GM18508 (cell line): Measurements from ENCODE around the gene POLDIP2.
A peak's percentile ranks its signal among the peaks of the same experiment; 100 is the strongest.
"Not testable (repeated sequence)": the region's sequence is repeated elsewhere in the genome, so short reads cannot be mapped to it uniquely, and the experiment has no call there.

Source experiments
- ATAC-seq: cut with Tn5 transposase; IDR thresholded peaks from one replicate; pipeline ENCODE4 v1.9.1; 2021; ENCODE audit warnings: moderate number of reproducible peaks; ENCODE audit not compliant: insufficient read depth, unreplicated experiment

Gene POLDIP2

DNA sequence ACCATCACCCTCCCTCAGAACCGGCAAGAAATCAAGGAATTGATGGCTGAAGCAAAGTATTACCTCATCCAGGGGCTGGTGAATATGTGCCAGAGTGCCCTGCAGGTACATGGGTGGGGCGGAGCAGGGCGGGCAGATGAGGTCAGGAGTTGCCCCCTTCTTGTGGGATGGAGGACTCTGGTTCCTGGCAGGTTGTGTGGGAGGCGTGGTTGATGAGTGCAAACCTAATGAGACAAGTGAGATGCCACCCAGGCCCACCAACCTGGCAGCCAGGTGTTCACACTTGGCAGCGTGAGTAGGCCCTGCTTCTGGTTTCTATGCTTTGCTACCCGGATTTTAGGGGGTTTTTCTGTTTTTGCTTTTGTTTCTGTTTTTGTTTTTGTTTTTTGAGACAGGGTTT lies 17.0 kb downstream of the POLDIP2 start:
- ATAC-seq, result no peak

DNA sequence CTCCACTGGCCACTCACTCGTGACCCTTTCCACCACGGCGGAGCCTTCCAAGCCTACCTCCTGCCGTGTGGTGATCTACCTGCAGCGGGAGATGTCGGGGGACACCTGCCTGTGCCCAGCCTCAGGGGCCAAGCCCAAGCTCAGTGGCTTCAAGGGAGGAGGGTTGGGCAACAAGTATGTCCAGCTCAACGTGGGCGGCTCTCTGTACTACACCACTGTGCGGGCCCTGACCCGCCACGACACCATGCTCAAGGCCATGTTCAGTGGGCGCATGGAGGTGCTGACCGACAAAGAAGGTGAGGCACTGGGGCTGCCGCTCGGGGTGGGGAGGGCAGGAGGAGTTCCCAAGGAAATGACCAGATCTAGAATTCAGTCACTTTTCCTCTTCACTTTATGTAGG lies 17.9 kb downstream of the POLDIP2 start:
- no peak for ATAC-seq

DNA sequence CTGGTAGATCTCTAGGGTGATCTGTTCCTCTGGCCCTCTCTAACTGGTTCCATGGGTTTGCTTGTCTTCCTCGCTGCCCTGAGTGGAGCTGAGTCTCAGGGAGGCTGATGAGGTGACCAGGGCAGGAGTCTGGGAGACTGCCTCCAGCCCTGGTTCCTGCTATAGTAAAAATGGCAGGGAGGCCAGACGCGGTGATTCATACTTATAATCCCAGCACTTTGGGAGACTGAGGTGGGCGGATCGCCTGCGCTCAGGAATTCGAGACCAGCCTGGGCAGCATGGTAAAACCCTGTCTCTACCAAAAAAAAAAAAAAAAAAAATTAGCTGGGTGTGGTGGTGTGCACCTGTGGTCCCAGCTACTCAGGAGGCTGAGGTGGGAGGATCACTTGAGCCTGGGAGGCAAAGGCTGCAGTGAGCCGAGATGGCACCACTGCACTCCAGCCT lies 18.5 kb downstream of the POLDIP2 start:
- not testable (repeated sequence) for ATAC-seq

DNA sequence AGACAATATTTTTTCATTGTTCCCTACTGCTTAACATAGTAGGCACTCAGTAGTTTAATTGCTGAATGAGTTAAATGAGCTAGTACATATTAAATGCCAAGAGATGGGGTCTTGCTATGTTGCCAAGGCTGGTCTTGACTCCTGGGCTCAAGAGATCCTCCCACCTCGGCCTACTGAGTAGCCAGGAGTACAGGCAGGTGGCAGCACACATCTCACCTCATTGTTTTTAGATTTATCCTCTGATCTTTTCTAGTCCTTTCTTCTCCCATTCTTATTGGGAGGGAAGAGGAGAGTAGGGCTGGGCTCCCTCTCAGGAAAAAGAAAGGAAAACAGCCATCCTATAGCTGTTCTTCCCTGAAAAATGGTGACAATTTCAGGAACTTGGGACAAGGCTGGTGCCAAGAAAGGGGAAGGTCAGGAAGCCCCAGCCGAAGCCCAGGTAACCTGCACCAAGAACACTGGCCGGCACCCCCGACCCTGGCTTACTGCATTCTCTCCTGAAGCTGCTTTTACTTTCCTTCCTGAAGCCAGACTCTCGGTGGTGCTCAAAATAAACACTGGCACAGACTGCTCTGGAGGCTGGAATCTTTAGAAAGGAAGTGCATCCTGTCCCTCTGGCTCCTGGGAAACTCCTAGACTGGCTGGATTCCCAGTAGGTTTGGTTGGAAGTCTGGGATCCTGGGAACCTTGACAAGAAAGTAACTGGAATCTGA lies 19.1 kb downstream of the POLDIP2 start:
- no peak for ATAC-seq

- ATAC-seq, result no peak
Measured at GRCh38 chr17:28335959-28336871, 21.1 kb downstream of the POLDIP2 start.

DNA sequence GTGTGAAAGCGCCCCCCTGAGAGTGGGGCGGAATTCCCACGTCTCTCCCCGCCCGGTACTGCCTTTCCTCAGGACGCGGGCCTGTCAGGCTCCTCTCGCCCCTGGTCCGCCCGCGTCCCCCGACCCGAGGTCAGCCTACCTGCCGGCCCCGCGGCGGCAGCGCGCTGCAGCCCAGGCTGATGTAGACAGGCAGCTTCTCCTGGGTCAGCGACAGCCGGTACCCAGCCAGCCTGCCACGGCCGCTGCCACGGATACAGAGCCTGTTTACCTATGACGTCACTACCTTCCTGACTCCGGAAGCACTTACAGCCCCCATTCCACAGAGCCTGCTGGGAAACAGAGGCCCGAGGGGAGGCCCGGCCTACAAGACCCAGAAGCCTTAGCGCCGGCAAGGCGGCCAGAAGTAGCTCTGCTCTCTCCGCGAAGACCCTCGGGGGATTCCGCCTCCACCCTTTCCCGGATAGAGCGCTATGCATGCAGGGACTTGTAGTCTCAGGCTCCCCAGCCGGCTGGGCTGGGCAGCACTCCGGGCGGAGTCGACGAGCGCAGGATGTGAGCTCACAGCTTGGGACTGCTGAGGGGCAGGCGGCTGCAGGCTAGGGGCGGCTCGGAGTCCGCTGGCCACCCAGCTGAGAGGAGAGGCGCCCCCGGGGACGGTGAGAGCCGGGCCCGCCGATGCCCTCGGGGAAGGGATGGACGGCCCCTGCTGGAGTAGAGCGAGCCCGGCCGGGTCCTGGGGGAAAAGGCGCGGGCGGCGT lies 21.9 kb downstream of the POLDIP2 start, which contains the start of the genes IFT20 and TNFAIP1:
IFT20 (minus strand) TSS at position 272 of the 758 bp plus-strand sequence. CDS start 3,487 bp downstream, outside the sequence.
TNFAIP1 (plus strand) TSS at position 561 of the 758 bp plus-strand sequence. CDS start 3,761 bp downstream, outside the sequence.
- ATAC-seq, result peak; percentile 92

DNA sequence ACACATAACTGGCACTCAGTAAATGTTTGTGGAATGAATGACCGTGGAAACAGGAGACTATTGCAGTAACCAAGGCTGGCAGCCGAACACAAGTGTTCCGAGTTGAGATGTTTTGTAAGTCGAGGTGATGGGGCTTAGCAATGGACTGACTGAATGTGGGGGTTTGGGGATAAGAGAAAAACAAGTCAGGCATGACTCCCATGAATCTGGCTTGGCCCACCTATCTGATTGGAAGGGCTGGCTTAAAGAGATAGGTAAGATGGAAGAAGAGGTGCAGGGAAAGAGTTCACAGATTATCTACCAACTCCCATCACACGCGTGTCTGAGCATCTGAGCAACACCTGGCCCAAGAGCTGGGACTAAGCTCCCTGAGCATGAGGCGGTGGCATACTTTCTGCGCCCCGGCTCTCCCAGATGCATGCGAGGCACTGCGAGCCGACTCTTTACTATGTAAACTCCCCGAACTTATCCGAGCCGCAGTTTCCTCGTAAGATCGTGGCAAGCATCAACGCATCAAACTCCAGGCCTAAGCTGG lies 22.6 kb downstream of the POLDIP2 start:
- ATAC-seq, result no peak

DNA sequence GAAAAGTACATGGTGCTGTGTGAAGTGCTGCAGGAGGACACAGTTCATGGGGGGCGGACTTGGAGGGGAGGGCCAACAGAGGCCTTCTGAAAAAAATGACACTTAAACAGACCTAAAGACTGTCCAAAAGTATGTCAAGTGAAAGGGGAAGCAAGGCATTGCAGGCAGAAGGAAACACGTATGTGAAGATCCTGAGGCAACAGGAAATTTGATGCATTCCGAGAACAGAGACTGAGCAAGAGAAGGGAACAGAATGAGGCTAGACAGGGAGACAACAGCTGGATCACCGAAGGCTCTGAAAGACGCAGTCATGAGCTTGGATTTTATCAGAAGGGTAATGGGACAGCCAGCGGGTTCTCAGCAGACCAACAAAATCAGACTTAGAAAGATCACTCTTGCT lies 23.2 kb downstream of the POLDIP2 start:
- no peak for ATAC-seq

DNA sequence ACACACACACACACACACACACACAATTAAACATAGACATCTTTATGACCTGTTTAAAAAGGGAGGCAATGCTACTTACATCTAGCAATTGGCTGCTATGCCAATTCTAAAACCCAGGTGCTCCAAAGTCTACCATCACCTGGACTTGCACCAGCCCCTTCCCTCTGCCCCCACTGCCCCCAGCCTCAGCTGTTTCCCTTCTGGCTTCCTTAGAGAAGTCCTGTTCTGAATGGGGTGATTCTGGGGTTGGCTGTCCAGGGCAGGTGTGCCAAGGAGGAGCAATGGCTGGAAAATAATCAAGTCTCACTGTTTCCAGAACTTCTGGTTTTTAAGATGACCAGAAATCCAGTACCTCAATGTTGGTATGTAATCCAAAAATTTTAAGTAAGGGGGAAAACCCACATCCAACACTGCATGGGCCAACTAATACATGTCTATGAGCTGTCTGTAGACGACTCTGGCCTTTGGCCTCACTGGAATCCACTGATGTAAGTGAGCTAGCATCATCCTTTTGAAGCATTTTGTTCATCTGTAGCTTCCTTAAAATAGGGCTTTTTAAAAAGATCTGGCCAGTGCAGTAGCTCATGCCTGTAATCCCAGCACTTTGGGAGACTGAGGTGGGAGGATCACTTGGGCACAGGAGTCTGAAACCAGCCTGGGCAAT lies 24.1 kb downstream of the POLDIP2 start:
- no peak for ATAC-seq

GRCh38 chr17:28331891-28332420 lies 25.4 kb downstream of the POLDIP2 start:
- ATAC-seq, result no peak

GRCh38 chr17:28330671-28331070 lies 26.7 kb downstream of the POLDIP2 start:
- ATAC-seq, result no peak

DNA sequence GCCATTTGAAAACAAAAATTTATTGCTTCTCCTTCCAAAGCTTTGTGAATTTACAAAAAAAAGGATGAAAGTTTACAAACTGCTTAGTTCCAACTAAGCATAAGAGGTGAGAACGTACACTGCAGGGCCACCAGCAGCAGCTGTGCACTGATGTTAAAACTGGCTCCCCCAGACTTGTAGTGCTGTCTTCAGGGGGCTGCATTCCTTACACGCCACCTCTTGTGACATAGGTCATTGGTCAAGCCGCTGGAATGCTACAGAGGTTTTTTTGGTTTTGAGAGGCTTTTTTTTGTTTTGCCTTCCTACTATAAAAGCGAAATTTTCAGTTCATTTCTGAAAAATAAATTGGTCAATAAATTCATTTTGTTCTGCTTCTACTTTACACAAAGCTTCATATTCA lies 29.0 kb downstream of the POLDIP2 start:
- ATAC-seq, result no peak

- no peak for ATAC-seq
Measured at GRCh38 chr17:28327709-28328108, 29.6 kb downstream of the POLDIP2 start.

GRCh38 chr17:28327031-28327607 lies 30.2 kb downstream of the POLDIP2 start:
- ATAC-seq, result no peak

GRCh38 chr17:28326114-28326513 lies 31.2 kb downstream of the POLDIP2 start:
- ATAC-seq, result no peak

DNA sequence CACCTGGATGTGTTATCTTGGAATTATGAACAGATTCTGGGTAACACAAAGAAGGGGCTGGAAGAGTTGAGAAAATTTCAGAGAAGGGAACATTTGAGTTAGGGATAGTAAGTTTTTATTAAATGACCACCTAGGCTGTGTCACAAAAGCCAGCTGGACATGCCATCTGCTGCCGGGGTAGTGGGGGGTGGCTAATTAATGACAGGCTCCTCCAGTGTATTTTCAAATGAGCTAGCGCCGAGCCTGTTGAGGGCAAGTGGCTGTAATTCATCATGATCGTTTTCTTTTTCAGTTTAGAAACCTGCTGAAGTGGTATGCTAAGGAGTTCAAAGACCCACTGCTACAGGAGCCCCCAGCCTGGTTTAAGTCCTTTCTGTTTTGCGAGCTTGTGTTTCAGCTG lies 32.1 kb downstream of the POLDIP2 start:
- no peak for ATAC-seq

GRCh38 chr17:28324781-28325180 lies 32.5 kb downstream of the POLDIP2 start:
- no peak for ATAC-seq

DNA sequence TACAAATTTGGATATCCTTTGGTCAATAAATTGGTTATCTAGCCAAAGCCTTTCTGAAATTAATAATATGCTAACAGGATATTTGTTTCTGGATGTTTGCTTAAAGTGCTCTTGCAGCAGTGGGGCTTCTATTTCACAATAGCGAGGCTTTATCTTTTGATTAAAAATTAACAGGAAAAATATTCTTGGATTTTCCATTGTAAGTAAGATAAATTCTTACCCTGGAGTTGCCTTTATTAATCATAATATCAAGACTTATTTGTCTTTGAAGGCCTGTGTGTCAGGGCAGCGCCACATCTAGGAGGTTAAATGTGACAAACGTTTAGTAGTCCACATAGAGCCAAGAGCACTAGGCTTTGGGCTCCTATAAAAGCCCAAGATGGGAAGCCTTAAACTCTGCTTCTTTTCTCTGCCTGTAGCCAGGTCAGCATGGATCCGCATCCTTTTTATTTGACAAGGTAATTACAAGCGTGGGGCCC lies 33.0 kb downstream of the POLDIP2 start:
- ATAC-seq, result no peak
